SIG-M5 treated with dmso at 0.1 percent for 504 hours (cell line): ENCODE data around the gene FAT2.

Experiments
- DNase-seq: peaks from one replicate; lab custom pipeline; 2025; ENCODE audit not compliant: unreplicated experiment; lab: John Stamatoyannopoulos, UW

Gene FAT2, protein sequence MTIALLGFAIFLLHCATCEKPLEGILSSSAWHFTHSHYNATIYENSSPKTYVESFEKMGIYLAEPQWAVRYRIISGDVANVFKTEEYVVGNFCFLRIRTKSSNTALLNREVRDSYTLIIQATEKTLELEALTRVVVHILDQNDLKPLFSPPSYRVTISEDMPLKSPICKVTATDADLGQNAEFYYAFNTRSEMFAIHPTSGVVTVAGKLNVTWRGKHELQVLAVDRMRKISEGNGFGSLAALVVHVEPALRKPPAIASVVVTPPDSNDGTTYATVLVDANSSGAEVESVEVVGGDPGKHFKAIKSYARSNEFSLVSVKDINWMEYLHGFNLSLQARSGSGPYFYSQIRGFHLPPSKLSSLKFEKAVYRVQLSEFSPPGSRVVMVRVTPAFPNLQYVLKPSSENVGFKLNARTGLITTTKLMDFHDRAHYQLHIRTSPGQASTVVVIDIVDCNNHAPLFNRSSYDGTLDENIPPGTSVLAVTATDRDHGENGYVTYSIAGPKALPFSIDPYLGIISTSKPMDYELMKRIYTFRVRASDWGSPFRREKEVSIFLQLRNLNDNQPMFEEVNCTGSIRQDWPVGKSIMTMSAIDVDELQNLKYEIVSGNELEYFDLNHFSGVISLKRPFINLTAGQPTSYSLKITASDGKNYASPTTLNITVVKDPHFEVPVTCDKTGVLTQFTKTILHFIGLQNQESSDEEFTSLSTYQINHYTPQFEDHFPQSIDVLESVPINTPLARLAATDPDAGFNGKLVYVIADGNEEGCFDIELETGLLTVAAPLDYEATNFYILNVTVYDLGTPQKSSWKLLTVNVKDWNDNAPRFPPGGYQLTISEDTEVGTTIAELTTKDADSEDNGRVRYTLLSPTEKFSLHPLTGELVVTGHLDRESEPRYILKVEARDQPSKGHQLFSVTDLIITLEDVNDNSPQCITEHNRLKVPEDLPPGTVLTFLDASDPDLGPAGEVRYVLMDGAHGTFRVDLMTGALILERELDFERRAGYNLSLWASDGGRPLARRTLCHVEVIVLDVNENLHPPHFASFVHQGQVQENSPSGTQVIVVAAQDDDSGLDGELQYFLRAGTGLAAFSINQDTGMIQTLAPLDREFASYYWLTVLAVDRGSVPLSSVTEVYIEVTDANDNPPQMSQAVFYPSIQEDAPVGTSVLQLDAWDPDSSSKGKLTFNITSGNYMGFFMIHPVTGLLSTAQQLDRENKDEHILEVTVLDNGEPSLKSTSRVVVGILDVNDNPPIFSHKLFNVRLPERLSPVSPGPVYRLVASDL (N-terminal part only)

GRCh38 chr5:151591144-151591819 is at the start of gene FAT2:
TSS of gene FAT2 (minus strand) at chr5:151591331. CDS start at chr5:151568931, 22,400 bp downstream.
- DNase-seq: no peak

DNA sequence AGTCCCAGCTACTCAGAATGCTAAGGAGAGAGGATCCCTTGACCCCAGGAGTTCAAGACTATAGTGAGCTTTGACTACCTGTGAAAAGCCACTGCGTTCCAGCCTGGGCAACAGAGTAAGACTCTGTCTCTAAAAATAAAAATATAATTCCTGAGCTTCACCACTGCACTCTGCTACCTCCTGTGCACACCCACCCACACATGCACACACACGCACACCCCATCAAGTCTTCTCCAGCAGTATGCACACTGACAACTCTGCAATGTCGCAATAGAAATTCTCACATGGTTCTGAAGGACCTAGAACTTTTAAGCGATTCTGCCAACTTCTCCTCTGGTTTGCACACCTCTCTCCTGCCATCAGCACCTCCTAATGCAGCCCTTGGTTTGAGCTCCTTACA is 47.5 kb upstream of the FAT2 start:
- no peak for DNase-seq

DNA sequence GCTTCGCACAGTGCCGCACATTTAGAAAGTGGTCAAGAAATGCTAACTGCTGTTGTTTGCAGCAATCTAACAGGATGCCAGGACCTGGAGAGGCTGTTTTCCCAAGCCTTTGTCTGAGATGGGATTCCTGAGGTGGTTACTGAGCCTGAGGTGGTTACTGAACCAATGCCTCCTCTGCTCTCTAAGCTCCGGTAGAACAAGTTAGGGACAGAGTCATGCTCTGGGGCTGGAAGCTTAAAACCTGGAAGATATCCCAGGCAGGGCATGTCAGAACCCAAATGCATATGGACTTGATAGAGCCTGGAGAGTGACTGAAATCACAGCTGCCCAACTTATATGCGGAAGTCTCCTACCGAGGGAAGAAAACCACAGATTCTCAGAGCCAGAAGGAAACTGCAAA is 46.5 kb upstream of the FAT2 start:
- DNase-seq: no peak

- no peak for DNase-seq
Observed at GRCh38 chr5:151633892-151634291, 42.8 kb upstream of the FAT2 start.

DNA sequence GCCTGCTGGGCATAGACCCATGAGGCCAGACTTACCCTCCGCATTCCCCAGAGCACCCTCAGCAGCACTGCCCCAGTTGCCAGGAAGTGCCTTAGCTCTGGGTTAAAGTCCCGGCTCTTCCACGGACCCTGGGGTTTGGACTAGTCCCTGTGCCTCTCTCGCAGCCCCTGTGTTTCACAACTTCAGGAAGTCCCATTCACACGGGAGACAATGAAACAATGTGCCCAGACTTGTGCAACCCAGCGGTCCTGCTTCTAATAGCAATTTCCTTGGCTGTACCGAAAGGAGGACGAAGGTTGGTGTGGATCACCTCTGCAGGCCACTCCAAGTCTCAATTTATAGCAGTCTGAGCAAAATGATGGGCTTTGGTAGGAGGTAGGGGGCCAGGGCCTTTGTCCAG is 41.8 kb upstream of the FAT2 start:
- no peak for DNase-seq

GRCh38 chr5:151632524-151632923 is 41.4 kb upstream of the FAT2 start:
- DNase-seq: no peak

DNA sequence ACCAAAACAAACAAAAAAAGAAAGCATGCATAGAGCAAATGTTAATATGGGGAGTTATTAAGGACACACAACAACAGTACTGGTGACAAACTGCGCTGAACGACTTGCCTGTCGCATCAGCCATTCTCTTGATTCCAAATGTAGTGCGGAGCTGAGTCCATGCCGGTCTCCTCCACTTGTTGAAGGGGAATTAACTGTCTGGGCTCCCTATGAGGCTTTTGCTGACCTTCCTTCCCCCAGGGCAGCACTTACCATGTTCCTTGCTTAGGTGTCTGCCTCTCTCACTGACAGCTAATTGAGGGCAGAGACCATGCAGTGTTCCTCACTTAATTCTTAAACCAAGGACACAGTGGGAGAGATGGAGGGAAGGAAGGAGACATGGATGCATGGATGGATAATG is 40.8 kb upstream of the FAT2 start:
- DNase-seq: no peak

DNA sequence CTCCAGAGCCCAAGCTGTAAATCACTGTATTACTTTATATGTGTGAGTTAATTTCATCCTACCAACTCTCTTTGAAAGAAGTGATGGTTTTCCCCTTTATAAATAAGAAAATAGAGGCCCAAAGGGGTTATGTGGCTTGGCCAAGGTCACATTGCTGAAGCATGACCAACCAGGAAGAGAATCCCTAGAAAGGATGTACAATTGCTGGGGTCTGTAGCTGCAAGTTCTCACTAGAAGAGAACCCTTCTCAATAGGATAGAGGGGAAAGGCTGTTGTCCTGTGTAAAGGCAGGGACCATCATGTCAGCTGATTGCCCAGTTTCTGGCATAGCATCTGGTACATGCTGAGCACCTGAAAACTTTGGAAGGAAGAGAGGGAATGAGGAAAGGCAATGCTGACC is 39.0 kb upstream of the FAT2 start:
- DNase-seq: no peak

DNA sequence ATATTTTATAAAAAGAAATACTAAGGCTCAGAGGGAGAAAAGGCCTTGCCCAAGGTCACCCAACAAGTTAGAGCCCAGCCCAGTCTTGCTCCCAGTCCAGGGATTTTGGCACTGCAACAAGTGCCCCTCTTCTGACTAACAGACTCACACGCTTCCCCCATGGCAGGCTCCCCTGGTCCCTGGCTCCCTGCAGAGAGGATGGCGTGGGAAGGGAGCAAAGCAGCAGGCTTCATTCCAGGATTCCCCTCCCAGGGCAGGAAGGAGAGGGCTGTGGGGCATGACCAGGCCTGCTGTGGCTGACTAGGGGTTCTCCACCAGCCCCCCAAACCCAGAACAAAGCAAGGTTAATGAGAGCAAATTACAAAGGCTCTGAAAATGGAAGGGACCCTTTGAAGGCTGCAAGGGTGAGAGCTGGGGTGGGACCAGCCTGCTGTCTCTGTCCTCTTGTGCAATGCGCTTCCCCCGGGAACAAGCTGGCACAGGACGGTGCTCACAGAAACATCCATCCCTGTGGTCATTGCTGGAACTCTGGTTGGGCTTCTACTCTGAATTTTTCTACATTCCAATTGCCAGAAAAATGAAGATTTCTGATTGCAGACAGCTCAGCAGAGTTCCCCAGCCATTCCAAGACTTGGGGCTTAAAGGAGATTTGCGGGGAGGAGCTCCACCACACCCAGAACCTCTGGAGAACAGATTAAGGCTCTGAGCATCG is 37.1 kb upstream of the FAT2 start:
- DNase-seq: no peak

DNA sequence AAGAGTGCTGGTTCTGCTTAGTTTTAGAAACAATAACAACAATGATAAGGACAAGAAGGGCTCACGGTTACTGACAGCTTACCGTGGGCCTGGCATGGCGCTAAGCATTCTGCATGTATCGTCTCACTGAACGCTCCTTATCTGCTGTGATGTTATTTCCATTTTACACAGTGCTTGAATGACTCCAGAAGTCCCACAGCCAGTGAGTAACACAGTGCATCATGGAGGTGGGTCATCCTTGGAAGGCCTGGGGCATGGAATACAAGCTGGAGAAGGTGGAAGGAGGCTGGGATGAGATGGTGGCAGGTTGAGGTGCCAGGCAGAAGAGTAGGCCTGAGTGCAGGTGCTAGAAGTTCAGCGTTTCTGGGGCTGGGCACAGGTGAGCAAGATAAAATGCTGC is 36.5 kb upstream of the FAT2 start:
- no peak for DNase-seq

DNA sequence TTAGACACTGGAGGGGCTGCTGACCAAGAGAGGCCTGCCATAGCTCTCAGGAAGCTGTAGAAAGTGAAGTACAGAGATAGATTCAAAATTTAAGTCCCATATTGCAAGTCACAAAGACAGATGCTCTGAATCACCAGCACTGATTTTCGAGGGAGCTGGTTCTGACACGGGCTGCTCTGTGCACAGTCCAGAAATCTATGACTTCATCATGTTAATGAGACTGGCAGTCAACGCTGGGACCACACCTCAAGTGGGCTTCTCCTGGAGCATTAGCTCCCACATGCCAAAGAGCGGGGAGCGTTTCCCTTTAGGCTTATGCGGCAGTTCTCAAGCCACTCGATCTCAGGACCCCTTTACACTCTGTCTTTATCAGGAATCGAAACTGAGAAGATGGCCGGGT is 34.2 kb upstream of the FAT2 start:
- DNase-seq: no peak

DNA sequence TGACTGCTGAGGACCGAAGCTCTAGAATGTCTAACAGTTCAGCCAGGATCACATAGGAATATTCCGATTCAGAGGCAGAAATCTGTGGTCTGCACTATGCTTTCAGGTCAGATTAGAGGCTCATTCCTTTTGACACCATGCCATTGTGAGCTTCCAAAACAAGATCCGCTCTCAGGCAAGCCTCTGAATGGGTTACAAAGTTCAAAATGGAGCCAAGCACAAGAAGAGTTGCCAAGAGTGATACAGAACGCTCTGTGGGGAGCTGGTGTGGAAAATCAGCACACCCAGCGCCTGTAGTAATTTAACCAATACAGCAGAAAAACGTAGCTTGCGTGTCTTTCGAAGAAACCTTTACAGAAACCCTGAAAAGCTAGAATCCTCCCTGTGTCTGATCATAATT is 33.3 kb upstream of the FAT2 start:
- no peak for DNase-seq

DNA sequence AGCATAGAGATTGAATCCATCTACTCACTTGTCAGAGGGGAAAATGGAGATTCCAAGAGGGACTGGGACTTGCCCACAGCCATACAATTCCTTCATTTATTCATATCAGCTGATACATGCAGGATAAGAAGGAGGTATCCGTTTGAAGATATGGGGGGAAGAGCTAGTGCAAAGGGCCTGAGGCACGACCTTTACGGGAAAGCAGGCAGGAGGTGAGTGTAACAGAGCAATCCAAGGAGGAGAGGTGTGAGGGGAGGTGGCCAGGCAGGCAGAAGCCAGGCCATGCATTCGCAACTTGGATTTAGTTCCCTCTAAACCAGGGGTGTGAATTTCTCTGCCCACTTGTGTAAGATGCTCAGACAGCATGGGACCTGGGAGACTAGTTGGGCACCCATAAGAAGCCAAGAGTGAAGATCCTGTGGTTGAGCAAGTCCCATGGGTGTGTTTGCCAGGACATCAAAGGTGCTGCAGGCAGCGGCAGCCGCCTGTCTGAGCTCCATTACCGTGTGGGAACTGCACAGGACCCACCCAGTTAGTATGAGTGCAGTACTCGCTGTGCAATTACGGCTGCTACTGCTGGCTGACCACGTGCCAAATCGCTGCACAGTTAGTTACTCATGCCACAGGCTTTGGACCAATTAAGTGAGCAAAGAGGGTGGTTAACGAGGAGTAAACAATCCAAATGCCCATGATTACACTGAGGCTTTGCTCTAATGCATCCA is 31.4 kb upstream of the FAT2 start:
- no peak for DNase-seq

DNA sequence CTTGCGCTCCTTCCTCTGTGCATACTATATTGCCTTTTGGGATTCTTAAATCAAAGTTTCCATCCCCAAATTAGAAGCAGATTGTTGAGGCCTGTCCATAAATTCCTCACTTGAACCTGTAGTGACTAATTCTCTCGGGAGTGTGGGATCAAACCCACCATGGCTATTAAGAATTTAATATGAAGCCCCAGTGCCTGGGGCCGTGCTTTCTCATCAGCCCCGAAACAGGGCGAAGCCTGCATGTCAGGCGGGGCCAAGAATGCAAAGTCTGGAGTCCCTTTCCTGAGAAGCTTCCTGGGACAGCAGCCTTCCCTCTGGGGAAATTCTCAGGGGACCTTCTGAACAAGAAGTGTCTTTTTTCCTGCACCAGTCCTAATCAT is 29.3 kb upstream of the FAT2 start:
- no peak for DNase-seq

DNA sequence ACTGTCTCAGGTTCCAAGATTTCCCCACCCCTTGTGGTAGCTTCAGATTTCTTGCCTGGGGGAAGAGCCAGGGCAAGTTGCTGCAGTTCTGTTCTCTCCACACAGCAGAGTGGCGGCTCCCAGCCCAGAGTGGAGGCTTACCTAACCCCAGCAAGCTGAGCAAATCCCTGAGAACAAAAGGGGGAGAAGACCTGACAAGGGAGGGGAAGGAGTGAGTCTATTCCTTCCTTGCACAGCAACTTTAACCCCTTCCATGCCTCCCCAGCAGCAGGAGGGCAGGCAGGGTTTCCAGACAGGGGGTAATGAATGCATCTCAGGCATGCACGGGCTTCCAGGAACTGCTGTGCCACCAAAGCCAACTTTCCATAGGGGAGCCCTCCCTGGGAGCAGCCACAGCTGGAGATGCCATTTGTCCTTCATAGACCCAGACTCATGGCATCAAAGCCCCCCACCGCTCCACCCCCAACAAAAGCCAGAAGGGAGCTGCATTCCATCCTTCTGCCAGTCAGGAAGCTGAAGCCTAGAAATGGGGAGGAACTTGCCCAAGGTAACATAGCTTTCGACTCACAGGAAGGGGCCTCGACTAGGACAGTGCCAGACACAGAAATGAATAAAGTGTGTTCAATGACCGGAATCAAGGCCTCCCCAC is 28.8 kb upstream of the FAT2 start:
- DNase-seq: peak; percentile 32

- no peak for DNase-seq
Observed at GRCh38 chr5:151618907-151619306, 27.8 kb upstream of the FAT2 start.

DNA sequence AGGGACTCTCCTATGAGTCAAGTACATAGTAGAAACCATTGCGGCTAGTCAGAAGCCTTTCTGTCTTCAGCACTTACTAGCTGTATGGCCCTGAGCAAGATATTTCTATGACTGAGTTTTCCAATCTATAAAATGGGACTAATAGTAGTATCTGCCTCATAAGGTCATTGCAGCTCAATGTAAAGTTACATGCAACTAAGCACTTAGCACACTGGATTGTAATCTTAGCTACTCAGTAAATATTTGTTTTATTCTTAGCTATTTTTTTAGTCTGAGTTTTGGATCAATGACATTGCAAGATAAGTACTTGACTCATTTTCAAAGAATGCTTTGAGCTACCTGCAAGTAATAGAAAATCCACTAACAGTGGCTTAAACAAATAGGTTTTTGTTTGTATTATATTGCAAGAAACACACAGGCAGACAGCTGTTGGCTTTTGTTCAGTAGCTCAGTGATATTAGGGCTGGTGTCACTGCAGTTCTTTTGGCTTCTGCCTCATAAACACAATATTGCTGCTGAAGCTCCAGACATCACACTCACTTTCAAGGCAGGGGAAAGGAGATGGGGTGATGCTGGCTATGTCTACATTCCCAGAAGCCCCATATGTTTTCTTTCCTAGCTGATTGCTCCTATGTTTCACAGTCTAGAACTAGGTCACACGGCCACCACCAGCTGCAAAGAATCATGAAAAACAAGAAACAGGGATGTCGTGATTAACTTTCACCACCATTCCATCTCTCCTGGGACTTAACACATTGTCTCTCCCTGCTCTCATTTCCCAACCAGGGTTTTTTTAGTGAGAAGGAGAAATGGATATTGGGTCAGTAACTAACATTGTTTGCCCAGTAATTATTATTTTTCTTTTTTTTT is 26.9 kb upstream of the FAT2 start:
- DNase-seq: peak; percentile 23

GRCh38 chr5:151617383-151617840 is 26.3 kb upstream of the FAT2 start:
- DNase-seq: no peak
